HG03025 (cell line): ENCODE results near the gene HCRT.

Experiments used
- ATAC-seq: cut with Tn5 transposase; IDR thresholded peaks from one replicate; pipeline ENCODE4 v1.9.1; 2021; ENCODE audit warnings: mild to moderate bottlenecking, moderate library complexity; ENCODE audit not compliant: unreplicated experiment, low FRiP score

Gene HCRT

DNA sequence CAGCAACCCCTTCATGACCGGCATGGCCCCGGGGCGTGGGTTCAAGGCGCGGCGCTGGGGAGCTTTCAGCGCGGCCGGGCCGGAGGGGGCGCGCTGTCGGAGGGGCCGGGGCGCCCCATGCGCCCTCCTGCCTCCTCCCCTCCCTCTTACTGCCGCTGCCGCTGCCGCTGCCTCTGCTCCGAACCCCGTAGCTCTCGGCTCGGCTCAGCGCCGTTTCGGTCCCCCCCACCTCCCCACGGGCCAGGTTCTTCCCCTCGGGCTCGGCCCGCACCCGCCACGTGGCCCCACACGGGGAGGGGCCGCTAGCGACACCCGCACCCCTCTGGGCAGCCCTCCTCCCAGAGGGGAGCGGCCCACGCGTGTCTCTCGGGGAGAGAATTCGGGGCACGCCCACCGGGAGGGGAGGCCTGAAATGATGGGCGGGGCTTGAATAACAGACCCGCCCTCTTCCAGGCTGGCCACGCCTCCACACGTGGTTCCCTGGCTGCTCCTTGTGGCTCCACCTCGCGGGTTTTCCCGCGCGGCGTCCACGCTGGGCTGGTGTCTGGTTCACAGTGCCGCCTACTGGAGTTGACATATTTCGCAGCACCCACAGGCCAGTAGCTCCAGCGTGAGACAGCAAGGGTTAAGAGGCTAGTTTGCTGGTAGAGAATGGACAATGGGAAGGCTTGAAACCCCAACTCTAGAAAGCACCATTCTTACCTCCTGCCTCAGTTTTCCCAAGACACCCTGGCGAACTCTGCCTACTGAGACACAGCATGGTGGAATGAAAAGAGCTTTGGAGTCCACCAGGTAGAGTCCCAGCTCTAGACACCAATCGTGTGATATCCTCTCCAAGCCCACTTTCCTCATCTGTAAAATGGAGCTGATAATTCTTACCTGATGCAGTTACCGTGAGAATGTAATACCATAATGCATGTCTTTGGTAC, 4.1 kb downstream of the HCRT start, which contains the start of gene KCNH4:
Gene KCNH4, minus strand, starts transcription at position 221 of the 929 bp plus-strand sequence. Its CDS starts 197 bp downstream, at position 24.
- no peak for ATAC-seq

- no peak for ATAC-seq
Measured at GRCh38 chr17:42180411-42180921, 4.8 kb downstream of the HCRT start.

- ATAC-seq = no peak
Measured at GRCh38 chr17:42179911-42180410, 5.3 kb downstream of the HCRT start.

- no peak for ATAC-seq
Measured at GRCh38 chr17:42179335-42179734, 5.9 kb downstream of the HCRT start.

GRCh38 chr17:42178817-42179216, 6.4 kb downstream of the HCRT start:
- no peak for ATAC-seq

GRCh38 chr17:42177684-42178083, 7.6 kb downstream of the HCRT start:
- ATAC-seq = no peak

- no peak for ATAC-seq
Measured at GRCh38 chr17:42174126-42174783, 11.0 kb downstream of the HCRT start.

- ATAC-seq = no peak
Measured at GRCh38 chr17:42171831-42172230, 13.4 kb downstream of the HCRT start.

- ATAC-seq = no peak
Measured at GRCh38 chr17:42169351-42169750, 15.9 kb downstream of the HCRT start.

- ATAC-seq = no peak
Measured at GRCh38 chr17:42167807-42168206, 17.4 kb downstream of the HCRT start.

DNA sequence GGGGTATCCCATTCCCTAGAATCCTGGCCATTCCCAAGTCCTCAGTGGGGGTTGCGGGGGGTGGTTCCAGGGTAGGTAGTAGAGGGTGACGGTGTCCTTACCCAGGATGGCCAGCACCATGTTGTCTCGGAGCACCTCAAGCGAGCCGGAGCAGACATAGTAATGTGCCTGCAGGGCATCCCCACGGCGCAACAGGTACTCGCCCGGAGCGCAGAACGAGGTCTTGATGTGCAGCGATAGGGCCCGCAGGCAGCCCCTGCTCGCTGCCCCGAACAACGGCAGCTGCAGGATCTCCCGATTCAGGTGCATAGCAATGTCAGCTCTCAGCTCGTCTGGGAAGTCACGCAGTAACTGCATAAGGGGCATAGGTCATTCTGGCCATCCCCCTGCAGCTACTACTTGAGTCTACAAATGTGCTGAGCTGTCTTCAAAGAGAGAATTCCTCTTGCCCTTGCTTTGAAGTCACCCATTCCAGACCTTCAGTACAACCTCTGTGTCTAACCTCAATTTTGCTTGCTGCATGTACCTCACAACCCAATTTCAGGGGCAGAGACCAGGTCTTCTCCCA, 19.0 kb downstream of the HCRT start:
- ATAC-seq = no peak

GRCh38 chr17:42165751-42166150, 19.5 kb downstream of the HCRT start:
- ATAC-seq = no peak

DNA sequence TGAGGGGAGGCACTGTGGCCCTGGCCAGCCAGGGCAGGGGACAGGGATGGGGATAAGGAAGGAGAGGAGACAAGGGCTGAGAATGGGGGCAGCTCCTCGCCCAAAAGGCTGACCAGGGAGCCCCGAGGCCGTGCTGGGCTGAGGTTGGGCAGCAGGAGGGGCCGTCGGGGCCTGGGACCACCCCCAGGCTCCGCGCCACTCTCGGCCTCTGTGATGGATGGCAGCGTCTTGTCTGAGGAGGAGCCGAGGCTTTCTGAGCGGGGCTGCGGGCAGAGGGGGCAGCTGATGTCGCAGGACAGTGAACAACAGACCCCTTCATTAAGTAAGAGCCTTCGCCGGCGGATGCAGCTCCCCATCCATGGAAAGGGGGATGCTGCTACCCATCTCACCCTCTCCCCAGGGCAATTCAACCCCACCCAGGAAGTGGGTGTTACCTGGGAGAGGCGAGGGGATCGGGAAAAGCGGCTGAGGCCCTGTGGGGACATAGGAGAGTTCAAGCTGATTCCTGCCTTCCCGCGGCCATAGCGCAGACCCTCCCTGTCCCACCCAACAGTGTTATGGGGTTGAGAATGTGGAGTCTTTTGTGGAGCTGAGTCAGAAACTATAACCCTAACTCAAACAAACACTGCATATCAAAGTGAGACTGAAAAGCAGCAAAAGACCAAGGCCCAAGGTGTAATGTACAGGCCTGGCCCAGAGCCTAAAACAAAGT, 21.4 kb downstream of the HCRT start:
- ATAC-seq = no peak

DNA sequence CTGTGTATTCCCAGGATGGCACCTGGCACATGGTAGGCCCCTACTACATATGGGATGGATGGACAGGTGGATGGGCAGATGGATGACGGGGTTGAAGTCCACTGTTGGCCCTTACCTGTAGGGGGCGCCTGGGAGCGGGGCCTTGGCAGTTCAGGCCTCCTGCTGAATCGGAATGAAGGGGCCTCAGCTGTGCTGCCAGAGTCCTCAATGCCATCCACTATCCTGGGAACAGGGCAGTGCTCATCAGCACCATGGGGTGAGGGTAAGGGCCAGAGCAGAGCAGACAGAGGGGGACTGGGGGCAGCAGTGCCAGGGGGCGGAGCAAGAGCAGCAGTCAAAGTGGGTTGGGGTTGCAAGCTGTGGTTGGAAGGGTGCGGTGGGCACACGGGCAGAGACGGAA, 22.1 kb downstream of the HCRT start:
- ATAC-seq = no peak

DNA sequence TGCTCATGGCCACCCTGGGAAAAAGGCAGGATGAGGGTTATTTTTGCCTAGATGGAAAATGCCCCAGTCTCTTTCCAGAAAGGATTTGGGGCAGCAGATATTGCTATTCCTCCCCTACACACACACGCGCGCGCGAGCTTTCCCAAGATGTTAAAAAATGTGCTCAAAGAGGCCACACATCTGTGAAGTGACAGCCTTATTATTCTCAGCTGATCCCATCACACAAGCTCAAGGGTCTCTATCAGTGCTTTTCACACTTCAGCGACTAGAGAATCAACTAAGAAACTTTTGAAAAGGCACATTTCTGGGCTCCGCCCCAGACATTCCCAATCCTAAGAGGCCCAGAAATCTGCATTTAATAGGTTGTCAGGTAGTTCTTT, 24.7 kb downstream of the HCRT start:
- ATAC-seq = no peak

GRCh38 chr17:42159796-42160530, 25.3 kb downstream of the HCRT start:
- ATAC-seq = no peak

DNA sequence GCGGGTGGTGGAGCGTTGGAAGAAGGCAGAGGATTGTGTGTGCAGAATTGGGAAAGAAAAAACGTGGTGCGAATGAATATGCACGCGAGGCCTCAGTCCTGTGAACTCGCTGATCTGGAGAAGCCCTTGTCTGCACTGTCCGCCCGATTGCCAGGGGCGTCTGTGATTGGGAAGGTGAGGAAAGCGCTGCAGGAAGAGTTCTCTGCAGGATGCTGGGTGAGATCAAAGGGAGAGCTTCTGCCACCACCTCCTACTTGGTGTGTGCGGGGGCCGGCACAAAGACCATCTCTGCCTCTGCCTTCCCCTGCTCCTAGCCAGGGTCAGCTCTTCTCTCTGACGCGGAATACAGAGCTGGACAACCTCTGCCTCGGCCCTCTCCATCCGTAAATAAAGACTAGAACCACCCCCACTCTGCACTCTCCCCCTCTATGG, 29.6 kb downstream of the HCRT start:
- ATAC-seq = no peak

DNA sequence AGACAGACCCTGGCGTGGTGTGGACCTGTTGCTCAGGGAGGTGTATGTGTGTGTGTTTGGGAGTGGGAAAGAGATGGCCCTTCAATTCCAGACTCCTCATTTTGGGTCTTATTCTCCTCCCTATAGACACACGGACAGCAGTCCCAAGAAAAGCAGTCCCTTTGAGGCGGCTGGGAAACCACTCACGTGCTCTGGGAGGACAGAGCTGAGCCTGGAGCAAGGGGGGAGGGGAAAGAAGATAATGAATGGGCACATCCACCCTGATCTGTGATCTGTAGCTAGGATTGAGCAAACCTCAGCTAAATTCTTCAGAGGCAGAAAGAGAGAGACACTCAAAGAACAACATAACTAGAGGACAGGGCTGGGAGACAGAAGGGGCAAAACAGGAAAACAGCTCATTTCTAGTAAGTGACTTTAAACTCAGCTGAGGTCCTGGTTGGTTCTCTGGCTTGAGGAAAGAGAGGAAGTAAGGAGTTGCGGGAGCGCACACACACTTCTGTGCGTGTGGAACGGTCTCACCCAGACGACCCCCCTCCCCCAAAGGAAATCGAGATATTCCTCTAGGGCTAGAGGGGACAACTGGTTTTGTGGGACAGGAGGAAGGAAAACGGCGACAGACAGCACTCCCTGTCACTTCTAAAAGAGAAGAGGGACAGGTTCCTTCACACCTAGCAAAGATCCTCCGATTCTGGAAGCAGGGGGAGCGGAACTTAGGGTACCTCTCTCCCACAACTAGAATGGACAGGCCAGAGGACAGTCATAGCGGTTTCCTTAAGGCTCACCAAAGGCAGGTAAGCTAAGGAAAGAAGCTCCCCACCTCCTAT, 31.1 kb downstream of the HCRT start:
- ATAC-seq = peak; percentile 13
